SKM-1 (cell line): Measurements from ENCODE around the gene ASPHD1.
"Not testable (repeated sequence)": the region's sequence is repeated elsewhere in the genome, so short reads cannot be mapped to it uniquely, and the experiment has no call there.

Experiments
- DNase-seq: peaks from one replicate; lab custom pipeline; 2025; ENCODE audit not compliant: unreplicated experiment; lab: John Stamatoyannopoulos, UW

Gene ASPHD1, protein sequence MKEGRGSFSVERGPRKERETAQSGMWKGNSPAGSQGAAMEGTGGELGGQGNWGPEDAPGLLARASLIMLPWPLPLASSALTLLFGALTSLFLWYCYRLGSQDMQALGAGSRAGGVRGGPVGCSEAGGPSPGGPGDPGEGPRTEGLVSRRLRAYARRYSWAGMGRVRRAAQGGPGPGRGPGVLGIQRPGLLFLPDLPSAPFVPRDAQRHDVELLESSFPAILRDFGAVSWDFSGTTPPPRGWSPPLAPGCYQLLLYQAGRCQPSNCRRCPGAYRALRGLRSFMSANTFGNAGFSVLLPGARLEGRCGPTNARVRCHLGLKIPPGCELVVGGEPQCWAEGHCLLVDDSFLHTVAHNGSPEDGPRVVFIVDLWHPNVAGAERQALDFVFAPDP

DNA sequence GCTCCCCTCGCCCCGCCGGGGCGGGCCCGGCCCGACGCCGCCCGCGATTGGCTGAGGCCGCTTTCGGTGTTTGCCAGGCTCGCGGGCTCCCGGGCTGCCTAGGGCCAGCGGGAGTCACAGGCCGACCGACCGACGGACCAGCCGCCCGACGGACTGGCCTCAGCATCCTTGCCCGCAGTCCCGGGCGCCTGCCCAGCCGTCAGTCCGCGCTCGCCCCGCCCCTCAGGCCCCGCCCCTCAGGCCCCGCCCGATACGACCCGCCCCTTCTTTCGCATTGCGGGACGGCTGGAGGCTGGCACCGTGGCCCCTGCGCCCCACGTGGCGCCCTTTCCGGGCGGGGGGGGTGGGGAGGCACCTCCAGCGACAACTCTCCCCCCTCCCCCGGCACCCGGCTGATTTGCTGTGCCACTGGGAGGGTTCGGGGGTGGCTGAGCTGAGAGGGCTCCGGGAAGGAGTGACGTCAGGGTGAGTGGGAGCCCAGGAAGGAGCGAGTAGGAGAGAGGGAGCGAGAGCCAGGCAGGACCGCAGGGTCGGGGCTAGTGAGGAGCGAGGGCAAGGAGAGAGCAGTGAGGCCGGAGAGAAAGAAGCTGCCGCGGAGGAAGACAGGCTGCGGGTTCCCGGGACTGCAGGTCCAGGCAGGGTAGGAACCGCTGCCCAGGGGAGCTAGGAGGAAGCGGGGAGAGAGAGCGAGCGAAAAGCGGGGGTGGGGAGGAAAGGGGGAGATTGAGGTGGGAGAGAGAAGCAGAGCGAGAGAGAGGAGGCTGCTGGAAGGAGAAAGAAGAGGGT, at the start of gene ASPHD1:
Gene ASPHD1 (plus strand): TSS at position 387 of the 786 bp plus-strand sequence. CDS start 484 bp downstream, outside the sequence.
- DNase-seq = no peak

- DNase-seq = no peak
Measured at GRCh38 chr16:29850998-29851397, 49.3 kb upstream of the ASPHD1 start.

- no peak for DNase-seq
Measured at GRCh38 chr16:29852654-29853053, 47.6 kb upstream of the ASPHD1 start.

GRCh38 chr16:29854520-29855100, 45.7 kb upstream of the ASPHD1 start:
- DNase-seq = no peak

- DNase-seq = no peak
Measured at GRCh38 chr16:29857133-29857760, 43.0 kb upstream of the ASPHD1 start.

DNA sequence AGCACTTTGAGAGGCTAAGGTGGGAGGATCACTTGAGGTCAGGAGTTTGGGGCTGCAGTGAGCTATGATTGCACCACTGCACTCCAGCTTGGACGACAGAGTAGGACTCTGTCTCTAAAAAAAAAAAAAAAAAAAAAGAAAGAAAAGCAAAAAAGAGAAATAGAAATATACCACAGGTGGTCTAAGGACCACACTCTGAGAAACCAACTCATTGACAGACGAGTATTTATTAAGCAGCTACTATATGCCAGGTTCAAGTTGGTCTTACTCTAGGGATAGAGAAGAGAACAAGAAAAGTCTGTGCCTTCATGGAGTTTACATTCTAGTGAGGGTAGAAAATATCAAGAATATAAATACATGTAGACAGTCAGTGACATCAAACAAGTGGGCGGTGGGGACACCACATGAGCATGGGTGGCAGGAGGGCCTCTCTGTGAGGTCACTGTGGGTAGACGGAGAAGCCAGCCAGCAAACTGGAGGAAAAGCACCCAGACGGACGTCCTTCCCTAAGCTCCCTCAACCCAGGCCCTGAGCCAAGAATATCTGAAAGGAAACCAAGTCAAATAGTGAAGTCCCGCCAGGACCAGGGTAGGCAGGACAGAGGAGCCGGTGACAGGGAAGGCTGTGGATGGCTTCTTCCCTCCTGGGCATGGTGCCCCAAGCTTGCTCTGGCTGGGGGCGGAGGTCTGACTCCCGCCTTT, 42.0 kb upstream of the ASPHD1 start:
- DNase-seq = no peak

GRCh38 chr16:29858974-29859373, 41.3 kb upstream of the ASPHD1 start:
- DNase-seq = no peak

DNA sequence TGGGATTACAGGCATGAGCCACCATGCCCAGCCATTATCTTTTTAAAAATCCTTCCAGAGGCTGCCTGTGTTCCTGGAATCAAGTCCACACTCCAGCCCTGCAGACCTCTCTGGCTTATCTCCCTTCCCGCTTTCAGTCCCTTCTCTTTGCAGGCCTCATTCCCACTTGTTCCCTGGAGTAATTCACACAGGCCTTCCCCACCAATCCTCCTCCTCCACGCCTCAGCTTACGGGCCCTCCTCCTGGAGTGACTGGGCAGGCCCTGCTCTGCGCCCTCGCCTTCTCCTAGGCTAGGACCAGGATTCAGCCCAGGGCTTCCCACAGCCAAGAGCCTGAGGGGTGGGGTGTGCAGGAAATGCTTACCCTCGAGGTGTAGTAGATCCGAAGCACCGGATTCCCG, 40.1 kb upstream of the ASPHD1 start:
- DNase-seq = no peak

GRCh38 chr16:29862383-29862883, 37.9 kb upstream of the ASPHD1 start:
- DNase-seq = no peak

GRCh38 chr16:29862884-29863668, 37.2 kb upstream of the ASPHD1 start, which contains the start of gene CDIPT:
Gene CDIPT, minus strand, starts transcription at chr16:29863226. Its CDS starts 369 bp downstream, at chr16:29862857.
- peak; percentile 93 for DNase-seq

DNA sequence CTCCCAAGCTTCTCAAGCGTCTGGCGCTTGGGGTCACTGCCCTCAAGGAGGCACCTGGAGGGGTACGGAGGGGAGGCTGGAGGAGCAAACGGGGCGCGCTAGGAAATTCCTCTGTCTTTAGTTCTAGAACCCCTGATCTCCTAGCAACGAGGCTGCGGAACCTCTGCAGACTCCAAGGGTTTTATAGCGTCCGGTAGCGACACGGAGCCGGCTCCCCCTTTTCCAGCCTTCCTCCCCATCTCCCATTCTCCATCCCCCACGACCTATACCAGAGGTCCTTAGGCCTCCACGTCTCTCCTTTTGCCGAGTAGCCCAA, 36.7 kb upstream of the ASPHD1 start:
- DNase-seq = no peak

- no peak for DNase-seq
Measured at GRCh38 chr16:29864205-29864604, 36.1 kb upstream of the ASPHD1 start.

DNA sequence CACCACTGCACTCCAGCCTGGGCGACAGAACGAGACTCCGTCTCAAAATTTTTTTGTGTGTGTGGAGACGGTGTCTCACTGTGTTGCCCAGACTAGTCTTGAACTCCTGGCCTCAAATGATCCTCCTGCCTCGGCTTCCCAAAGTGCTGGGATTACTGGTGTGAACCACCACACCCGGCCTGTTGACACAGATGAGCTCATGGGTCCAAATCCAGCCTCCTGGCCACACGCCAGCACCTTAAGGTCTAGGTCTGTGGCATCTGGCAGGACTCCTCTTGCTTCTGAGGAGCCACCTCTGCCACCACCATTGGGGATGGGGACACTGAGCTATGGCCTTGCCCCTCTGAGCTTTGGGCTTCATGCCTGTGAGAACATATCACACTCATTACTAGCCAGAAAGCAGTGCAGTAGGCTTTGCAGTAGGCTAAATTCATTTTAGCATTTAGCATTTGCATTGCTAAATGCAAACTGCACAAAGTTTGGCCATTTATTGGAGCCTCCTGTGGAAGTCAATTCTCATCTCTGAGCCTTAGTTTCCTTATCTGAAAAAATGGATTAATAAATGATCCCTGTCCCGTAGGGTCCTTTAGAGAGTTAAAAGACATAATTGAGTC, 31.8 kb upstream of the ASPHD1 start:
- no peak for DNase-seq

DNA sequence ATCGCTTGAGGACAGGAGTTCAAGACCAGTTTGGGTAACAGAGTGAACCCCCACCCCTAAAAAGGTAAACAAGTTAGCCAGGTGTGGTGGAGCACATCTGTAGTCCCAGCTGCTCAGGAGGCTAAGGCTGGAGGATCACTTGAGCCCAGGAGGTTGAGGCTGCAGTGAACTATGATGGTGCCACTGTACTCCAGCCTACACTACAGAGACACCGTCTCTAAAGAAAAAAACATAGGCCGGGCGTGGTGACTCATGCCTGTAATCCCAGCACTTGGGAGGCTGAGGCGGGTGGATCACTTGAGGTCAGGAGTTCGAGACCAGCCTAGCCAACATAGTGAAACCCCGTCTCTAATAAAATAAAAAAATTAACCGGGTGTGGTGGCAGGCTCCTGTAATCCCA, 31.2 kb upstream of the ASPHD1 start:
- not testable (repeated sequence) for DNase-seq

DNA sequence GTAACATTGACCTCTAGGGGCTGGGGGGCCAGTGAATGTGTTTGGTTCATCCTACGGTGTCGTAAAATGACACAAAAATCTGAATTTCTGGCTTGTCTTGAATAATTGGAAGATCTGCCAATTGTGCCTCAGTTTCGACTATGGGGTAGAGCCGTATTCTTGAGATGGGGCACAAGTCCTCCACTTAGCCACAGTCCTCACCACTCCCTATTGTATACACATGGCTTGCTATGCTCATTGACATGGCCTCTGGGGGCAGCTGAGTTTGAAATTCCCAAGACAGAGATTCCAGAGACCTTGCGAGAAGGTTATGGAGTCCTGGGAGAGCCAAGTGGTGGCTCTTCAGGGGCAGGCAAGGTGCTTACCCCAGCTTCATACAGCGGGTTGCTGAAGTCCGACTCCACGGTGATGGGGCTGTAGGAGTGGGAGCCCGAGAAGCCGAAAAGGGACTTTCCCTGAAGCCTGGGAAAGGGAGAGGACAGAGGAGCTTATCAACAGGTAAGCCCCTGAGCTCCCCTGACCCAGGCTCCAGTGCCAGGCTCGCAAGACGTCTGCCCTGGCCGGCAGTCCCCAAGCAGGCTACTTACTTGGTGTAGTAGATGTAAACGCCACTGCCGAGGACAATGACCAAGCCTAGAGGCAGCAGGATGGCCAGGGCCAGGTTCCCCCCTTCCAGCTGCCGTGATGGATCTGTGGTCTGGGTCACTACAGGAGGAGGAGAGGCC, 28.3 kb upstream of the ASPHD1 start:
- DNase-seq = no peak

DNA sequence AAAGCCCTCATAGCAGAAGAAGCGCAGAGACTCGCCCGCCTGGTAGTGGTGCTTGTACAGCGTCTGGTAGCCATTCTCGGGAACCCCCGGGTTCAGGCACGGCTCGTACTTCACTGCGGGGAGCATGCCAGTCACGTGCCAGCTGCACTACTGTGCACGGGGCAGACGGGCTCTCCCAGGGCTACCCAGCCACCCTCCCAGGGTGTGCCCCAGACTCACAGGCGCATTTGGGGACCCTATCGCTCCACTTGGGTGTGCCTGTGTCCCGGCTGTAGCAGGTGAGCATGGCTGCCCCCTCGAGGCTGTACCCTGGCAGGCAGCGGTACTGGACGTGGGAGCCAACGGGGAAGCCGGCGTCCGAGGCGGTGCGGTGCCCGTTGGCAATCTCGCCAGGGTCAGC, 27.0 kb upstream of the ASPHD1 start:
- DNase-seq = no peak

DNA sequence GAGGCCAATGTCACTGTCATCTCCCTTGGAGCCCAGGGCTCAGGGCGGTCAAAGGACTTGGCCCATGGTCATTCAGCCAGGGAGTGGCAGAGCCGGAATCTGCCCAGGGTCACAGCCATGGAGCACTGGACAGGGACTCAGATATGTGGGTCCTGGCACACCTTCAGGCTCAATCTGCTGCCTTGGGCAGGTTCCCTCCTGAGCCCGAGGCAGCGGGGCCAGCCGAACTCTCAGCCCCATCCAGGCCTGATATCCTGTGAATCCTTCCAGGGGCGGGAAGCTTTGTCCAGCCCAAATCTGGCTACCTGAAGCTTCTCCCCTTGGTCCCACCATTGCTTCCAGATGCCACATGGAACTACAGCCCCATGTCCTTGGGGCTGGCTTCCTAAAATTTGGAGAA, 25.1 kb upstream of the ASPHD1 start:
- no peak for DNase-seq

- no peak for DNase-seq
Measured at GRCh38 chr16:29876217-29876593, 24.1 kb upstream of the ASPHD1 start.
